Fibroblast of mammary gland (primary cell): ENCODE results near the gene TPPP.
A peak's percentile ranks its signal among the peaks of the same experiment; 100 is the strongest.

Experiments
- DNase-seq: peaks from one replicate; pipeline ENCODE4 v3.0.0-alpha.2; 2010; ENCODE audit warnings: low read depth
- H3K4me3 ChIP-seq: 2 replicates; pipeline ENCODE4 v1.5.1; 2011; ENCODE audit warnings: low read depth, mild to moderate bottlenecking, low read length, moderate library complexity; ENCODE audit not compliant: control insufficient read depth
- TF ChIP-seq, protein P1 (sequence below): conservative IDR thresholded peaks from 2 replicates; pipeline ENCODE4 v1.5.1; 2011; ENCODE audit warnings: low read depth, low read length, inconsistent platforms; ENCODE audit not compliant: control insufficient read depth, insufficient read depth

Gene TPPP

DNA sequence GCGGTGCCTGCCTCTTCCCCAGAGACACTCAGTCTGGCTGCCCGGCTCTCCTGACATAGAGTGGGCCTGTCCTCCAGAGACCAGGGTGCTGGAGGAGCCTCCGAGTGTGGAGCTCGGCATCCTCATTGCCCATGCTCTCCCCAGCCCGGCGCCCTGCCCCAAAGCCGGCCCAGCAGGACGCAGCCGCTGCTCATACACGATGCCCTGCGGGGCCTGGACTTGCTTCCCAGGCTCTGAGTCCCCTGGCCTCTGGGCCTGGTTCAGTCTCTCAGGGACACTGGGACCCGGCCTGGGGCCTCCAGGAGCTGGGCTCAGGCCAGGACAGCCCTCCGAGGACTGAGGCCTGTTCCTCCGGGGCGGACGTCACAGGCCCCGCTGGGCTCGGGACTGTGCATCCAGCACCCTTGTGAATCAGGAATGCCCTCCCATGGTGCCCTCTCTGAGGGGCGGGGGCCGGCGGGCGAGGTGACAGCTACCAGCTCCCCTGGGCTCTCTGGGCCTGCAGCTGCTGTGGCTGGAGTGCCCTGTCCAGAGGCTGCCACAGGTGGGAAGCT is 23.2 kb downstream of the TPPP start:
- no peak for DNase-seq
- no peak overlapping the region for H3K4me3 ChIP-seq
- TF ChIP-seq, protein P1, sequence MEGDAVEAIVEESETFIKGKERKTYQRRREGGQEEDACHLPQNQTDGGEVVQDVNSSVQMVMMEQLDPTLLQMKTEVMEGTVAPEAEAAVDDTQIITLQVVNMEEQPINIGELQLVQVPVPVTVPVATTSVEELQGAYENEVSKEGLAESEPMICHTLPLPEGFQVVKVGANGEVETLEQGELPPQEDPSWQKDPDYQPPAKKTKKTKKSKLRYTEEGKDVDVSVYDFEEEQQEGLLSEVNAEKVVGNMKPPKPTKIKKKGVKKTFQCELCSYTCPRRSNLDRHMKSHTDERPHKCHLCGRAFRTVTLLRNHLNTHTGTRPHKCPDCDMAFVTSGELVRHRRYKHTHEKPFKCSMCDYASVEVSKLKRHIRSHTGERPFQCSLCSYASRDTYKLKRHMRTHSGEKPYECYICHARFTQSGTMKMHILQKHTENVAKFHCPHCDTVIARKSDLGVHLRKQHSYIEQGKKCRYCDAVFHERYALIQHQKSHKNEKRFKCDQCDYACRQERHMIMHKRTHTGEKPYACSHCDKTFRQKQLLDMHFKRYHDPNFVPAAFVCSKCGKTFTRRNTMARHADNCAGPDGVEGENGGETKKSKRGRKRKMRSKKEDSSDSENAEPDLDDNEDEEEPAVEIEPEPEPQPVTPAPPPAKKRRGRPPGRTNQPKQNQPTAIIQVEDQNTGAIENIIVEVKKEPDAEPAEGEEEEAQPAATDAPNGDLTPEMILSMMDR = no peak

DNA sequence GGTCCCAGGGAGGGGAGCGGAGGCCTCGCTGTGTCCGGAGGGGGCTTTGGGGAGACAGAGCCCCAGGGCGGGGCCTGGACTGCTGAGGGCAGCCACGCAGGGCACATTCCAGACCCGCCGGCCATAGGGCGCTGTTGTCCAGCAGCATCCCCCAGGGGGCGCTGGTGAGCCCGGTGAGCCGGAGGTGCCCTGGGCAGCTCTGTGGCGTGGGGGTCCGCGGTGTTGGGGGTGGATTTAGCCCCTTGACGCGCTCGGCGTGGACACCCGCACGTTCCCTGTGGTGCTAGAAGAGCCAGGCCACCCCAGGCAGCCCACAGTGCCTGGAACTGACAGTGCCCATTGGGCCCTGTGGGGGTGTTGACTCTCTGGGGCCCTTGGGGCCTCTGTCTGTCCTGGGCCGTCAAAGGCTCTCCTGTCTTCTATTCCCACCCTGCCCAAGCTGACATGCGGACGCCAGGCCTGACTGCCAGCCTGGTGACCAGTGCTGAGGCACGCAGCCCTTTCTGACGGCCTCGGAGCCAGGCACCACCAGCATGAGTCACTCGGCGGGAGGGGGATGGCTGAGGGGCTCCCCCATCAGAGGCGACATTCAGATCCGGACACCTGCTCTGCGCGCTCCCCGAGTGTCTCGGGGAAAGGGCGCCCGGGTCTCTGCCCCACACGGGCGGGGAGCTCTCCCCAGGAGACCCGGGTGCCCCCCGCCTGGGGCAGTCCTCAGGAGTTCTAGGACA is 23.9 kb downstream of the TPPP start:
- TF ChIP-seq, protein P1 = peak; percentile 40
- no peak for DNase-seq
- no peak overlapping the region for H3K4me3 ChIP-seq

DNA sequence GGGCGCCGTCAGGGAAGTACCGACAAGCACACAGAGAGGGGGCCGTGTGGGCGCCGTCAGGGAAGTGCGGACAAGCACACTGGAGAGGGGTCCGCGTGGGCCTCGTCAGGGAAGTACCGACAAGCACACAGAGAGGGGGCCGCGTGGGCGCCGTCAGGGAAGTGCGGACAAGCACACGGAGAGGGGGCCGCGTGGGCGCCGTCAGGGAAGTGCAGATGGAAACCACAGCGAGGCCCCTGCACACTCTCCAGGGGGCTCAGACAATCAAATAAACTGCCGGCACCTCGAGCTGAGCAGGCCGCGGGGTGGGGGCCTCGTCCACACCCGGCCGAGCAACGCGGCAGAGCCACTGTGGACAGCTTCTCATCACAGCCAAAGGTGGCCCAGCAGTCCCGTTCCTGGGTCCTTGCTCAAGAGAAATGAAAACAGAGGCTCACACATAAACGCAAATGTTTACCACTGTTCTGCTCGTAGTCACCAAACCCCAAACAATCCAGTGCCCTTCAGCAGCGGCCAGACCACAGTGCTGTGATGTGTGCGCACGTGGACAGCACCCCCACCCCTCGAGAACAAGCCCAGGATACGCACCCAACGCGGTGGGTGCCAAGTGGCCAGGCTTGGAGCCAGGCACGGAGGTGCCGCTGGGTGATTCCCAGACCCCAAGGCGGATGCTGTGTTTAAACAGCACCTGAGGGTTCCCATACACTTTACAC is 24.7 kb downstream of the TPPP start:
- TF ChIP-seq, protein P1 = no peak
- DNase-seq = no peak
- H3K4me3 ChIP-seq = no peak overlapping the region

DNA sequence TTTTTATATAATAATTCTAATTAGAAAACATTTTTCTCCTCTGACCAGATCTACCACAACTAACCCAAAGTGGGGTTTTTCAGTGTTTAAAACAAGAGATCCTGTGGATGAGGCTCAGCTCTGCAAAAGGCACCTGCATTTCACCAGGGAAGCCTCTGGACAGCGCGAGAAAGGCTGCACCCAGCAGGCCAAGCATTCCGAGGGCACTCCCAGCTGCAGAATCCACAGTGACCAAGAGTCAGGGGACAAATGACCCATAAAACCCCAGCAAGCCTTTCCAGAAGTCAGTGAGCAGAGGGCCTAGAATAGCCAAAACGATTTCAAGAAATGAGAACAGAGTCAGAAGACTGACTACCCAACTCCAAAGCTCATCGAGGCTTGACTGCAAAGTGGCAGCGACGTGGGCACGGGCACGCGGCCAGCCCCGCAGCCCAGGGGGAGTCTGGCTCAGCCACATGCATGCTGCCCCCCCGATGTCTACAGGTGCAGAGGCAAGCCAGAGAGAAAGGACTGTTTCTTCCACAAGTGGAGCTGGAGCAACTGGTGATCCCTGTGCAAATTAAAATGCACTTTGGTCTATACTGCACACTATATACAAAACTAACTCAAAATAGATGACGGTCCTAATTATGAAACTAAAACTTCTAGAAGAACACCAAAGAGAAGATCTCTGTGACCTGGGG is 26.2 kb downstream of the TPPP start:
- TF ChIP-seq, protein P1 = no peak
- DNase-seq = no peak
- H3K4me3 ChIP-seq = no peak overlapping the region

DNA sequence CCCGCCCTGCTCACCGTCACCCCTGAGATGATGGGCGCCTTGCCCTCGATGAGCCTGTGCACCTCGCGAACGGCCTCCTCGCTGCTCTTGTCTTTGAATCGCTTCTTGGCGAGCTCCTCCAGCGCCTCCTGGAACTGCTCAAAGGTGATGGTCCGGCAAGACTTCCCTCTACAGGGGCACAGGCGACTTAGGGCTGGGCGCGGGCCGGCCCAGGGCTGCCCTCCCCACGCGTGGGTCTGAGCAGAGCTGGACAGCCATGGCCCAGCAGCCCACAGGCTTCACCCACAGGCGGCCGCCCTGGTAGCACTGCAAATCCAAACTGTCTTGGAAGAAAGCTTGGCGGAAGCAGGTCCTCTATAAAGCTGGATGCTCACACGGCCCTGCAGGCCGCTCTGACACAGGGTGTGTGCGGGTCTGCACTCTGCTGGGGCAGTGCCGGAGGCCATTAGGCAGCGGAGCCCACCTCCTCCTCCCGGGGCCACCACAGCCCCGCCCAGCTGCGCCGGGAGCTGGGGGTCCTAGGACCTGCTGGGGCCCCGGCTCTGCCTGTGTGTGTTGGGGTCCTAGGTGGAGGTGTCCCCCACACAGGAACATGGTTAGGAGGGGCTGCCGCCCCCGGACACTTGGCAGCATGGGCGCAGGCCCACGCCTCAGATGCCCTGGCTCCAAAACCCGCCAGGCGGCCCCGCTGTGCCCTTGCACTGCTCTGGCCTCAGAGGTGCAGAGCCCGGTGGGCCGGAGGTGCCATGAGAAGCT is 27.0 kb downstream of the TPPP start:
- H3K4me3 ChIP-seq = no peak overlapping the region
- no peak for DNase-seq
- TF ChIP-seq, protein P1 = no peak

DNA sequence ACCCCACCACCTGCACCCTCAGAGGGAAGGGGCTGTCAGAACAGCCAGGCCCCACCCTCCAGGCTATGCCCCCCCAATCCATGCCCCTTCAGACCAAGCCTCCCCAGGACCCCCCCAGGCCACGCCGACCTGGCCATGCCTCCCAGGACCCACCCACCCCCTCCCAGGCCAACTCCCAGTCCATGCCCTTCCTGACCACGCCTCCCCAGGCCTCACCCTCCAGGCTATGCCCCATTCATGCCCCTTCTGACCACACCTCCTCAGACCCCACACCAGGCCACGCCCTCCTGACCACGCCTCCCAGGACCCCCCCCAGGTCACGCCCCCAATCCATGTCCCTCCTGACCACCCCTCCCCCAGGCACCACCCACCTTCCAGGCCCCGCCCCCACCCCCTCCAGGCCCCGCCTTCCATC is 27.6 kb downstream of the TPPP start:
- TF ChIP-seq, protein P1 = no peak
- H3K4me3 ChIP-seq = no peak overlapping the region
- DNase-seq = no peak
